Rectal smooth muscle tissue (tissue), 1 donor: ENCODE results near the gene ARPC1B.
"Not testable (repeated sequence)": the region's sequence is repeated elsewhere in the genome, so short reads cannot be mapped to it uniquely, and the experiment has no call there.

ENCODE experiments used
- H3K27ac ChIP-seq: one replicate; pipeline ENCODE4 v1.7.0; 2013; ENCODE audit warnings: low read depth, low read length, inconsistent platforms
- H3K27me3 ChIP-seq: one replicate; pipeline ENCODE4 v1.7.0; 2013; ENCODE audit warnings: low read length; ENCODE audit not compliant: control insufficient read depth, insufficient read depth
- H3K36me3 ChIP-seq: one replicate; pipeline ENCODE4 v1.7.0; 2013; ENCODE audit warnings: low read length; ENCODE audit not compliant: control insufficient read depth, insufficient read depth
- H3K4me1 ChIP-seq: one replicate; pipeline ENCODE4 v1.7.0; 2013; ENCODE audit warnings: low read length; ENCODE audit not compliant: control insufficient read depth, insufficient read depth
- H3K4me3 ChIP-seq: one replicate; pipeline ENCODE4 v1.7.0; 2013; ENCODE audit warnings: low read length
- H3K9ac ChIP-seq: one replicate; pipeline ENCODE4 v1.7.0; 2013; ENCODE audit warnings: low read length

The ARPC1B gene

GRCh38 chr7:99355098-99355497 is 19.4 kb upstream of the ARPC1B start:
- H3K36me3 ChIP-seq, result peaks cover 31% of the 10 kb centered on the region
- no peaks in the 10 kb centered on the region for H3K27me3 ChIP-seq

GRCh38 chr7:99357701-99358490 is 16.6 kb upstream of the ARPC1B start:
- Histone ChIP-seq H3K4me1 (no peaks in the 10 kb centered on the region), H3K4me3 (no peak overlapping the region), H3K36me3 (peaks cover 40% of the 10 kb centered on the region), H3K27ac (no peak overlapping the region), H3K27me3 (no peaks in the 10 kb centered on the region), H3K9ac (no peak overlapping the region)

More at GRCh38 chr7:99355098-99355497, 19.4 kb upstream of the ARPC1B start:
- H3K4me1 ChIP-seq, result no peaks in the 10 kb centered on the region
- H3K4me3 ChIP-seq, result no peak overlapping the region
- H3K9ac ChIP-seq, result no peak overlapping the region
- H3K27ac ChIP-seq, result no peak overlapping the region

GRCh38 chr7:99358521-99358920 is 16.0 kb upstream of the ARPC1B start:
- H3K36me3 ChIP-seq, result peaks cover 44% of the 10 kb centered on the region
- H3K27me3 ChIP-seq, result not testable (repeated sequence)

GRCh38 chr7:99359465-99360154 is 14.9 kb upstream of the ARPC1B start:
- Histone ChIP-seq H3K36me3 (peaks cover 44% of the 10 kb centered on the region), H3K27ac (no peak overlapping the region), H3K9ac (no peak overlapping the region), H3K27me3 (no peaks in the 10 kb centered on the region), H3K4me3 (no peak overlapping the region), H3K4me1 (no peaks in the 10 kb centered on the region)

More at GRCh38 chr7:99358521-99358920, 16.0 kb upstream of the ARPC1B start:
- not testable (repeated sequence) for H3K9ac ChIP-seq, H3K4me1 ChIP-seq, H3K4me3 ChIP-seq, H3K27ac ChIP-seq

- no peak overlapping the region for H3K27ac ChIP-seq
- no peak overlapping the region for H3K4me3 ChIP-seq
- H3K36me3 ChIP-seq, result peaks cover 43% of the 10 kb centered on the region
- H3K4me1 ChIP-seq, result no peaks in the 10 kb centered on the region
- no peak overlapping the region for H3K9ac ChIP-seq
- H3K27me3 ChIP-seq, result no peaks in the 10 kb centered on the region
Observed at GRCh38 chr7:99362801-99363200, 11.7 kb upstream of the ARPC1B start.

GRCh38 chr7:99363286-99363685 is 11.2 kb upstream of the ARPC1B start:
- Histone ChIP-seq H3K4me3 (no peak overlapping the region), H3K36me3 (peaks cover 39% of the 10 kb centered on the region), H3K4me1 (no peaks in the 10 kb centered on the region), H3K27me3 (no peaks in the 10 kb centered on the region), H3K27ac (no peak overlapping the region), H3K9ac (no peak overlapping the region)

- Histone ChIP-seq H3K9ac (no peak overlapping the region), H3K4me3 (no peak overlapping the region), H3K4me1 (no peaks in the 10 kb centered on the region), H3K27ac (no peak overlapping the region), H3K36me3 (peaks cover 35% of the 10 kb centered on the region), H3K27me3 (no peaks in the 10 kb centered on the region)
Observed at GRCh38 chr7:99365318-99366141, 9.0 kb upstream of the ARPC1B start.

GRCh38 chr7:99366646-99367045 is 7.9 kb upstream of the ARPC1B start:
- Histone ChIP-seq H3K27ac (no peak overlapping the region), H3K4me3 (no peak overlapping the region), H3K36me3 (peaks cover 25% of the 10 kb centered on the region), H3K9ac (no peak overlapping the region), H3K27me3 (no peaks in the 10 kb centered on the region), H3K4me1 (no peaks in the 10 kb centered on the region)

GRCh38 chr7:99368750-99369389 is 5.7 kb upstream of the ARPC1B start:
- Histone ChIP-seq H3K27me3 (no peaks in the 10 kb centered on the region), H3K36me3 (peaks cover 16% of the 10 kb centered on the region), H3K4me1 (no peaks in the 10 kb centered on the region), H3K27ac (no peak overlapping the region), H3K9ac (no peak overlapping the region), H3K4me3 (no peak overlapping the region)

GRCh38 chr7:99369767-99370391 is 4.7 kb upstream of the ARPC1B start:
- no peak overlapping the region for H3K9ac ChIP-seq
- H3K27me3 ChIP-seq, result no peaks in the 10 kb centered on the region
- H3K27ac ChIP-seq, result no peak overlapping the region
- peaks cover 10% of the 10 kb centered on the region for H3K36me3 ChIP-seq
- no peak overlapping the region for H3K4me3 ChIP-seq
- no peaks in the 10 kb centered on the region for H3K4me1 ChIP-seq

GRCh38 chr7:99371376-99371920 is 3.1 kb upstream of the ARPC1B start:
- H3K4me3 ChIP-seq, result no peak overlapping the region
- H3K27ac ChIP-seq, result no peak overlapping the region
- peaks cover 3% of the 10 kb centered on the region for H3K36me3 ChIP-seq
- H3K9ac ChIP-seq, result no peak overlapping the region
- H3K4me1 ChIP-seq, result no peaks in the 10 kb centered on the region
- no peaks in the 10 kb centered on the region for H3K27me3 ChIP-seq
